ENCODE results near the gene BZW1.

- TF ChIP-seq CTCF (IDR thresholded peaks at IDR 0.05) (no peak), EP300 (IDR thresholded peaks at IDR 0.05) (no peak), POLR2AphosphoS5 (IDR thresholded peaks at IDR 0.05) (no peak)
Measured at GRCh38 chr2:200843993-200844948, 32.6 kb downstream of the BZW1 start.
